HG03280 (cell line): ENCODE results near the gene TMIGD2.
"Not testable (repeated sequence)": the region's sequence is repeated elsewhere in the genome, so short reads cannot be mapped to it uniquely, and the experiment has no call there.

Experiments used
- ATAC-seq: cut with Tn5 transposase; IDR thresholded peaks from one replicate; pipeline ENCODE4 v1.9.1; 2021; ENCODE audit warnings: mild to moderate bottlenecking, moderate library complexity; ENCODE audit not compliant: unreplicated experiment

TMIGD2 gene

DNA sequence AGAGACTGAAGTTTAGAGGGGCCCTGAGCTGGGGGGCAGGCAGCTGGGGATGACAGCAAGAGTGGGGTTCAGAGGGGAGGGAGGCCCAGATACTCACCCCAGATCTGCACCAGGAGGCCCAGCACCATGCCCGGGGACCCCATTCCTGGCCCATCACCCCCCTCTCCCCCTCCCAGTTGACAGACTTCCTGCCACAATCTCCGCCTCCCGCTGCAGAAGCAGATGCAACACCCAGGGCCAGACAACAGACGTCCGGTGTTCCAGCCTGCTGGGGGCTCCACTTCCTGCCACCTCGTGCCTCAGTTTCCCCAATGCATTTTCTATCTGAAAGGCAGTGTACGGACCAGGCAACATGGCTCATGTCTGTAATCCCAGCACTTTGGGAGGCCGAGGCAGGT is at the start of gene TMIGD2:
TMIGD2 (minus strand) TSS at position 147 of the 398 bp plus-strand sequence; CDS start at position 143, 4 bp downstream.
- ATAC-seq, result no peak

DNA sequence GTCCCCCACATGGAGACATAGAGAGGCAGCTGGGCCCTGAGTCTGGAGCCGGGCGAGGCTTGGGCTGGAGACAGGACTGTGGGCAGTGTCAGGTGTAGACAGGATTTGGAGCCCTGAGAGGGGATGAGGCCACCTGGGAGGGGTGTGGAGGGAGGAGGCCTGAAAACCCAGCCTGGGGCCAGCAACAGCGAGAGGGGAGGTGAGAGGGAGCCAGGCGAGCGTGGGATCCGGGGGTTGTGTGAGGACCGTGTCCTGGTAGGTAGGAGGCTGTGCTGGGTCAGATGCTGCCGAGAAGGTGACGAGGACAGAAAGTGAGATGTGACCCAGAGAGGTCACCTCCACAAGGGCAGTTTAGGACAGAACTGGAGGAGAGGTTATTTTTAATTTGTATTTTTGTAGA is 48.5 kb upstream of the TMIGD2 start:
- ATAC-seq, result no peak

- ATAC-seq, result no peak
These were observed 47.9 kb upstream of the TMIGD2 start for GRCh38 chr19:4350111-4350510.

DNA sequence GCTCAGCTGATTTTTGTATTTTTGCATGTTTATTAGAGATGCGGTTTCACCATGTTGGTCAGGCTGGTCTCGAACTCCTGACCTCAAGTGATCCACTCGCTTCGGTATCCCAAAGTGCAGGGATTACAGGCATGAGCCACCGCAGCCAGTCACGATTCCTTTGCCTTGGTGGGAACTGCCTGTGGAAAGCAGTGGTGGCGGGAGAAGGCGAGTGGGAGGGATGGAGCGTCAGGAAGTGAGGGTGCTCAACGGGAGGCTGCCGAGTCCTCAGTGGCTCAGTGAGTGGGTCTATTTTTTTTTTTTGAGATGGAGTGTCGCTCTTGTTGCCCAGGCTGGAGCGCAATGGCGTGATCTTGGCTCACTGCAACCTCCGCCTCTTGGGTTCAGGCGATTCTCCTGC is 47.0 kb upstream of the TMIGD2 start:
- not testable (repeated sequence) for ATAC-seq

- no peak for ATAC-seq
These were observed 45.3 kb upstream of the TMIGD2 start for GRCh38 chr19:4347521-4347920.

- no peak for ATAC-seq
These were observed 43.8 kb upstream of the TMIGD2 start for GRCh38 chr19:4346020-4346383.

- ATAC-seq, result no peak
These were observed 43.3 kb upstream of the TMIGD2 start for GRCh38 chr19:4345342-4346019.

DNA sequence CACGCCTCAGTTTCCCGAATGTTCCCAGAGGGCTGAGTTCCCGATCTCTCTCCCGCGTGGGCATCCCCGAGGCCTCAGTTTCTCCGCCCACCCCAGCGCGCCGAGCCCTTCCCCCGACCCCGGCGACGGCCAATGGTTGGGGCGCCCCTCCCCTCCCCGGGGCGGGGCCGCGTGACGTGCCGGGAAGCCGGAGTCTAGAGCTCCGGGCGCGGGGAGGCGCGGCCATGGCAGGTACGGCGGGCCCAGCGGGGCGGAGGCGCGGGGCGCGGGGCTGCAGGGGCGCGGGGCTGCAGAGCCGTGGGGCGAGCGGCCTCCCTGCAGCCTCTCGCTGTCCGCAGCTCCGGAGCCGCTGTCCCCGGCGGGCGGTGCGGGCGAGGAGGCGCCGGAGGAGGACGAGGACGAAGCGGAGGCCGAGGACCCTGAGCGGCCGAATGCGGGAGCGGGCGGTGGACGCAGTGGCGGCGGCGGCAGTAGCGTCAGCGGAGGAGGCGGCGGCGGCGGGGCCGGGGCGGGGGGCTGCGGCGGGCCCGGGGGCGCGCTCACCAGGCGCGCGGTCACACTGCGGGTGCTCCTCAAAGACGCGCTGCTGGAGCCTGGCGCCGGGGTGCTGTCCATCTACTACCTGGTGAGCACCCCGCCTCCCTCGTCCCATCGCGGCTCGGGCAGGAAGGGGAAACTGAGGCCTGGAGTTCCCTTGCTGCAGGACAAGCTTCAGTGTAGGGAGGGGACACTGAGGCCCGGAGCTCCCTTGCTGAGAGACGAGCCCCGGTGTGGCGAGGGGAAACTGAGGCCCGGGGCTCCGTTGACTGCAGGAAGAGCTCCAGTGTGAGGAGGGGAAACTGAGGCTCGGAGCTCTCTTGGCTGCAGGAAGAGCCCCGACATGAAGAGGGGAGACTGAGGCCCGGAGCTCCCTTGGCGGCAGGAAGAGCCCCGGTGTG is 41.5 kb upstream of the TMIGD2 start, which contains the start of gene MPND:
MPND (plus strand) TSS at position 193 of the 938 bp plus-strand sequence; CDS start at position 225, 32 bp downstream.
- peak; percentile 60 for ATAC-seq

DNA sequence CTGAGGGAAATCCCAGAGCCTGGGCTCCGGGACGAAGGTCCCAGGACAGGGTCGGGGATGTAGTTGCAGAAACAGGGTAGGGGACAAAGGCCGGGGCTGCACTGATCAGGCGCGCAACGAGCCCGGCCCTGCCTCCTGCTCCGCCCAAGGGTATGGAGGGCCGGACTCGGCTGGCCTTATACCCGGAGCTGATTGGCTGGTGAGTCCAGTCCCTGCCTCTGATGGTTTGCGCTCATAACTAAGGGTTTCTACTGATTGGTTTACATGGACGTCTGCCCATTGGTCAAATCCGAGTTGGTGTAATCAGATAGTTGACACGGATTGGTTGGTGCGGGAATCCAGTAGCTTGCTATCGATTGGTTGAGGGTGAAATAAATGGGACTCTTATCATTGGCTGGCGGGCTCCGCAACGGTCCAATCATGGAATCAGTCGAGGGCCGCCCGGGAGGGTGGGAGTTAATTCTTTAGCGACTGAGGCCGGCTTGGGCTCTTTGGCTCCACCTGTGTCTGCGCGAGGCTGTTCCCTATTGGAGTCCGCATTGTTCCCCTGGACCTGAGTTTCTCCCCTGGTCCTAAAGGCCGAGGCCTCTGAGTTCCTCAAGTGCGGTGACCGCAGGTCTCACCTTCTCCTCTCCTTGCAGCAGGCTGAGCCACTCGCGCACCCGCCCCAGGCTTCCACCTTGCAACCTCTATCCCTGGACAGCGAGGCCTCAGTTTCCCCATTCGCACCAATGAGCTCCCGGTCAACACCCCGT is 40.6 kb upstream of the TMIGD2 start:
- ATAC-seq, result peak; percentile 81

- ATAC-seq, result no peak
These were observed 40.1 kb upstream of the TMIGD2 start for GRCh38 chr19:4342314-4342614.

GRCh38 chr19:4338441-4339355 is 36.5 kb upstream of the TMIGD2 start, which contains the start of gene STAP2:
STAP2 (minus strand) TSS chr19:4338827; CDS start chr19:4338753, 74 bp downstream.
- no peak for ATAC-seq

- no peak for ATAC-seq
These were observed 35.8 kb upstream of the TMIGD2 start for GRCh38 chr19:4337906-4338440.

DNA sequence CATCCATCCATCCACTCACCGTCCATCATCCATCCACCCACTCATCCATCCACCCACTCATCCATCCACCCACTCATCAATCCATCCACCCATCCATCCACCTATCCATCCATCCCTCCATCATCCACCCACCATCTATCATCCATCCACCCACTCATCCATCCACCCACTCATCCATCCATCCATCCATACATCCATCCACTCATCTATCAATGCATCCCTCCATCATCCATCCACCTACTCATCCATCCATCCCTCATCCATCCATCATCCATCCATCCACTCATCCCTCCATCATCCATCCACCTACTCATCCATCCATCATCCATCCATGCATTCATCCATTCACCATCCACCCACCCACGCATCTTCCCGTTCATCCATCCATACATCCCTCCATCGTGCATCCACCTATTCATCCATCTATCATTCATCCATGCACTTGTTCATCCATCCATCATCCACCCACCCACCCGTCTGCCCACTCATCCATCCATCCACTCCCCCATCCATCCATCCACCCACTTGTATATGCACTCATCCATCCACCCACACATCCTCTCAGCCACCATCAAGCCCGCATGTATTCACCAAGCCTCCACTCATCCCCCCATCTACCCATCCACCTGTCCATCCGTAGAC is 32.9 kb upstream of the TMIGD2 start:
- ATAC-seq, result no peak

GRCh38 chr19:4329858-4330257 is 27.7 kb upstream of the TMIGD2 start:
- ATAC-seq, result no peak

DNA sequence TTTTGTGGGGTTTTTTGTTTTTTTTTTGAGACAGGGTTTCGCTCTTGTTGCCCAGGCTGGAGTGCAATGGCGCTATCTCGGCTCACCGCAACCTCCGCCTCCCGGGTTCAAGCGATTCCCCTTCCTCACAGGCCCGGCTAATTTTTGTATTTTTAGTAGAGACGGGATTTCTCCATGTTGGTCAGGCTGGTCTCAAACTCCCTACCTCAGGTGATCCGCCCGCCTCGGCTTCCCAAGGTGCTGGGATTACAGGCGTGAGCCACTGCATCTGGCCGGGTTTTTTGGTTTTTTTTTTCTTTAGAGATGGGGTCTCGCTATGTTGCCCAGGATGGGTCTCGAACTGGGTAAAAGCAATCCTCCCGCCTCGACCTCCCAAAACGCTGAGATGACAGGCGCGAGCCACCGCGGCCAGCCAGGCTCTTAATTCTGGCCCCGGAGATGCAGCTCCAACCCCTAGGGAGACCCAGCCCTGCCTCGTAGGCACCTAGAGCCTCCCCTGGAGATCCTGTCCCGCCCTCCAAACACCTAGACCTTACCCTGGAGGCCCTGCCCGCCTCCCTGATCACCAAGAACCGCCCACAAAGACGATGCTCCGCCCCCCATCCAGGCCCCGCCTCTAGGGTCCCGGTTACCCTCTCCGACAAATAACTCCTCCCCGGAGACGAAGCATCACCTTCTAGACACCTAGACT is 26.9 kb upstream of the TMIGD2 start:
- ATAC-seq, result not testable (repeated sequence)

DNA sequence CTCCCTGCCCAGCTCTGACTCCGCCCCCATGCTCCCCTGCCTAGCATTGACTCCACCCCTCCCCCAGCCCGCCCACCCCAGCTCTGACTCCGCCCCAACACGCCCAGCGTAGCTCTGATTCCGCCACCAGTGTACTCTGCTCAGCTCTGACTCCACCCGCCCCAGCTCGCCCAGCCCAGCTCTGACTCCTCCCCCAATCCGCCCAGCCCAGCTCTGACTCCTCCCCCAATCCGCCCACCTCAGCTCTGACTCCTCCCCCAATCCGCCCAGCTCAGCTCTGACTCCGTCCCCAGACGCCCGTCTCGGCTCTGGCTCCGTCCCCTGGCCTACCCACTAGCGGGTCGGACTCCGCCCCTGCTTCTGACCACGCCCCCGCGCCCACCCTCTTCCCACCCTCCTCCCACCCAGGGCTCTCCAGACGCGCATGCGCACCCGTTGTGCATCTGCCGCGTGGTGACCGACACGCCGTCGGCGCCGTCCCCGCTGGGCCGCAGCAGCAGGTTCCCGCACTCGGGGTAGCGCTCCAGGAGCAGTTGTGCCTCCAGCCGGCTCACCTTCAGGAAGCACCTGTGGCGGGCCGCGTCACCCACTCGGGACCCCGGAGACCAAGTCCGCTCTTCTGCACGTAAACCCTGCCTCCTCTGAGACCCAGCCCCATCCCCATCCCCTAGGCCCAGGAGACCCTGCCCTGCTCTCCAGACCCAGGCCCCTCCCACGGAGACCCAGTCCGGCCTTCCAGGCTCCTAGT is 26.2 kb upstream of the TMIGD2 start:
- ATAC-seq, result peak; percentile 89

- peak; percentile 8 for ATAC-seq
These were observed 25.7 kb upstream of the TMIGD2 start for GRCh38 chr19:4327877-4328242.

- ATAC-seq, result no peak
These were observed 25.2 kb upstream of the TMIGD2 start for GRCh38 chr19:4327252-4327876.
